Astrocyte (in vitro differentiated cells and primary cell): ENCODE data around the gene GLP2R.

Experiments
- EZH2 ChIP-seq: IDR thresholded peaks from 2 replicates; pipeline ENCODE4 v1.6.1; 2012; ENCODE audit warnings: mild to moderate bottlenecking, low read length, inconsistent platforms; ENCODE audit not compliant: insufficient read depth
- TF ChIP-seq, protein P1 (sequence below): IDR thresholded peaks from 2 replicates; pipeline ENCODE4 v1.5.1; 2011; ENCODE audit warnings: low read depth, mild to moderate bottlenecking, inconsistent platforms, low read length, moderate library complexity; ENCODE audit not compliant: insufficient read depth

DNA sequence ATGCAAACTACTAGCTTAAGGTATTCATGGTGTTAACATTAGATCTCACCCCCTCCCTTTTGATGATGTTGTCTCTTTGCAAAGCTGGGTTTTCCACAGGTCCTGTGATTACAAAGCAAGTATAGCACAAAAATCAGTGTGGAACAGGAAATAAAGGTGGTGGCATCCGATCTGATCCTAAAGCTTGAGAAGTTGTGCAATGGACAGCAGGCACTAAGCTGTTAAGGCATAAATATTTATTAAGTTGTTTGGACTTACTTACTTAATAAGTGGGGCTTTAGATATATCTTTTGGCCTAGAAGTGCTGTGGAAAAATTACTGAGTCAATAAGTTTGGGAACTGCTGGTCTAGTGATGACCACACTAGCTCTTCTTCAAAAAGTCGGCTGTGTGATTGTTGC, 5.0 kb downstream of the GLP2R start:
- TF ChIP-seq, protein P1, sequence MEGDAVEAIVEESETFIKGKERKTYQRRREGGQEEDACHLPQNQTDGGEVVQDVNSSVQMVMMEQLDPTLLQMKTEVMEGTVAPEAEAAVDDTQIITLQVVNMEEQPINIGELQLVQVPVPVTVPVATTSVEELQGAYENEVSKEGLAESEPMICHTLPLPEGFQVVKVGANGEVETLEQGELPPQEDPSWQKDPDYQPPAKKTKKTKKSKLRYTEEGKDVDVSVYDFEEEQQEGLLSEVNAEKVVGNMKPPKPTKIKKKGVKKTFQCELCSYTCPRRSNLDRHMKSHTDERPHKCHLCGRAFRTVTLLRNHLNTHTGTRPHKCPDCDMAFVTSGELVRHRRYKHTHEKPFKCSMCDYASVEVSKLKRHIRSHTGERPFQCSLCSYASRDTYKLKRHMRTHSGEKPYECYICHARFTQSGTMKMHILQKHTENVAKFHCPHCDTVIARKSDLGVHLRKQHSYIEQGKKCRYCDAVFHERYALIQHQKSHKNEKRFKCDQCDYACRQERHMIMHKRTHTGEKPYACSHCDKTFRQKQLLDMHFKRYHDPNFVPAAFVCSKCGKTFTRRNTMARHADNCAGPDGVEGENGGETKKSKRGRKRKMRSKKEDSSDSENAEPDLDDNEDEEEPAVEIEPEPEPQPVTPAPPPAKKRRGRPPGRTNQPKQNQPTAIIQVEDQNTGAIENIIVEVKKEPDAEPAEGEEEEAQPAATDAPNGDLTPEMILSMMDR: no peak
- no peak for TF ChIP-seq EZH2
